Ureter (tissue), 1 donor: Measurements from ENCODE around the gene PGA4. TPM values are rescaled to one million over a fixed set of nuclear protein-coding genes. Genes with fewer than 3 reads are reported as not detected.
"Not testable (repeated sequence)": the region's sequence is repeated elsewhere in the genome, so short reads cannot be mapped to it uniquely, and the experiment has no call there.

Experiments
- DNase-seq: peaks from one replicate; pipeline ENCODE4 v3.0.0-alpha.2; 2020; ENCODE audit warnings: low spot score
- total RNA-seq: library from RNA; stranded (reverse); gene quantifications from one replicate; pipeline ENCODE4 v1.2.4, GENCODE V29; 2023
- donor health status: DM: yes; HTN: yes; CAD: no.

Gene PGA4
- total RNA-seq, 1 donor from 2014 or later, result not detected

DNA sequence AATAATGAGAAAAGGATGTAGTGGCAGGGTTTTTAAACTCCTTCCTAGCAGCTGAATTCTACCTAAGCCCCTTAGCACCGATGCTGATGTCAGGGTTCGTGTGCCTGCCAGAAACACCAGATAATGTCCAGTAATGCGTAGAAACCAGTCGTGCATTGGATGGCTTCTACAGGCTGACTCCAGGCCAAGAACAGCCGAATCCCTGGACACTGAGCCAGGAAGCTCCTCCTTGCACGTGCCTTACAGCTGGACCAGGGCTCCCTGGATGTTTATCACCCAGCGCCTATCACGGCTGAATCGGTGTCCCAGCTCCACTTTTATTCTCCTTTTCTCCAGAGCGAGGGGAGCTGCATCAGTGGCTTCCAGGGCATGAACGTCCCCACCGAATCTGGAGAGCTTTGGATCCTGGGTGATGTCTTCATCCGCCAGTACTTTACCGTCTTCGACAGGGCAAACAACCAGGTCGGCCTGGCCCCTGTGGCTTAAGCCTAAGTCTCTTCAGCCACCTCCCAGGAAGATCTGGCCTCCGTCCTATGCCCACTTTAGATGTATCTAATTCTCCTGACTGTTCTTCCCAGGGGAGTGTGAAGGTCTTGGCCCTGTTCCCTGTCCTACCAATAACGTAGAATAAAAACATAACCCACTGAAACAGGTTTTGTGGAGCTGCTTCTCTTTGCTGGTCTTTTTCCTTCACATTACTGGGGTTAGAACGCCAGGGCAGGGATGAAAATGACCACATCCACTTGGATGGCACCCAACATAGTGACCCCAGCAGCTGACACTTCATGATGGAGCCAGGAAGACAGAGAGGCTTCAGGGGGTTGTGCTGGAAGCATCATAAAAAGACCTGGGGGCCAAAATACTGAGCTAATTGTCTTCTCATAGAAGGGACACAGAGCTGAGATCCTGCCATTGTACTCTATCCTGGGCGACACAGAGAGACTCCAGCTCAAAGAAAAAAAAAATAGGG is 28.9 kb downstream of the PGA4 start:
- not testable (repeated sequence) for DNase-seq

DNA sequence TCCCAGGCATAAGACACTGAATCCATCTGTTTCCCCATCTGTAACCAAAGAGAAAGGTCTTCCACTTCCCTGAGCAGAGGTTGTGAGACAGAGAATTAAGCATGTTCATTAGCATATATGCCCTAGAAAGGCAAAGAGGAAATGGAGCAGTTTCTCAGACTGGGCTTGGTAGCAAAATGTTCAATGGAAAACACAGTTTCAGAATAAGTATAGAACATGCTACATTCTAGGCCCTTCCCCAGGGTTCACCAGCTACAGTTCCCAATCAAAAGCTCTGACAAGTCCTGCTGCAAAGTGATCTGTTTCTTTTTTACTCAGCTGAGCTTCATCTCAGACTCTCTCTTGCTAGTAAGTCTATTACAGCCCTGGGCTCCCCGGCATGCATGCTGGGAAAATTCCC is 30.2 kb downstream of the PGA4 start:
- not testable (repeated sequence) for DNase-seq

DNA sequence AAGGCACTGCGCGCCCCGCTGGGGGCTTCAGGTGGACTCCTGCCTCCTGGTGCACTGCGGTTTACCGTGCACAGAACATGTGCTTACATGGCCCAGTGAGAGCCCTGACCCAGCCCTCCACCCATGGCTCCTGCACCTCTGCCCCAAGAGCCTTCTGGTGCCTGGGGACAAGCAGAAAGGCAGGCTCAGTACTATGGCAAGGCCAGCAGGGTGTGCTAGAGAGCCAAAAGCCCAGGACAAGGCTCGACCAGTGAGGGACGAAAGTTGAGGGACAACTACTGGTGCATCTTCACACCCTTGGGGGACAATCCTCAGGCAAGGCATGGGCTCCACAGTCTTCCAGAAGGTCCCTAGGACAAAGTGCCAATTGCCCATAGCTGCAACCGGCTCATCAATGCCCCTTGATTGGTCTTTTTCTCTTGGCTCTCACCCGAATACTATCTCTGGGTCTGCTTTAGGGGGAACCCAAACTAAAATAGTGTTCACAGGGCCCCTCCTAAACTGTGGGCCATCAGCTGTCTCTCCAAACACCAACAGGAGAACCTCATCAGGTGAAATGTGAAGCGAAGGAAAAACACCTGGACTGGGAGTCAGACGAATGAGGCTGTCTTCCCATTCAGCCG is 32.4 kb downstream of the PGA4 start:
- DNase-seq, result peak; percentile 60

DNA sequence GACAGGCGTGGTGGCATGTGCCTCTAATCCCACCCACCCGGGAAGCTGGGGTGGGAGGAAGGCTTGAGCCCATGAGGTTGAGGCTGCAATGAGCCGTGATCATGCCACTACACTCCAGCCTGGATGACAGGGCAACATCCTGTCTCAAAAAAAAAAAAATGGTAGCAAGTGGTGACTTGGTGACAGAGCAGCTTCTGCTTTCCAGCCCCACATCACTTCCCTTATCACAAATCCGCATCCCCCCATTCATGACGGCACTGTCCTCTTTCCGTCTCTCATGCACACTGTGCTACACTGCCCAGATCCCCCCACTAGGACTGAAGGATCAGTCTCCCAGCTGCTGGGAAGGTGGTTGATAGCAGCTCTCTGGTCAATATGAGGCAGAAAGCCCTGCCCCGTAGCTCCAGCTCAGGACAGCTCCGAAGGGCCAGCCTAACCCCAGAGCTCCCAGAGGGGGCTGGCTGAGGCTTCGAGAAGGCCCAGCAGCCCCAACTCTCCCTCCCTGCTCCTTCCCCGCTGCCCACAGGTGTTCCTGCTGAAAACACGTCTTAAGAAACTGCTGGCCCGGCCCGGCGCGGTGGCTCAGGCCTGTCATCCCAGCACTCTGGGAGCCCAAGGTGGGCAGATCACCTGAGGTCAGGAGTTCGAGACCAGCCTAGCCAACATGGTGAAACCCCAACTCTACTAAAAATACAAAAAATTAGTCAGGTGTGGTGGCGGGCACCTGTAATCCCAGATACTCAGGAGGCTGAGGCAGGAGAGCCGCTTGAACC is 34.7 kb downstream of the PGA4 start:
- no peak for DNase-seq

DNA sequence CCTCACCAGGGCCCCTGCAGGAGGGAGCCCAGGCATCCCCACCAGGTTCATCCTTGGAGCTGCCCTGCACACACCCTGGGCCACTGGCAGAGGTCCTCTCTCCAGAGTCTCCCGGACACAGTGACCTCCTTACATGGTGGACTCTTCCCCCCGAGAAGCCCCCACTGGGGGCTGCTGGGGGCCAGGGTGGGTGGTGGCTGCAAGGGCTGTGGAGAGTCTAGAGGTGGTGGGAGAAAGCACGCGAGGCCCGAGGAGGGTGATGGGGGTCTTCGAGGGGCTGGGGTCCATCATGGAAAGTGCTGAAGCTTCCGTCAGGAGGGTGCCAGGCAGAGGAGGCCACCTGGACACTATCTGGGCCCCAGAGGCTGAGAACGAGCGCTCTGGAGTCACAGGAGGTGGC is 36.4 kb downstream of the PGA4 start:
- no peak for DNase-seq

DNA sequence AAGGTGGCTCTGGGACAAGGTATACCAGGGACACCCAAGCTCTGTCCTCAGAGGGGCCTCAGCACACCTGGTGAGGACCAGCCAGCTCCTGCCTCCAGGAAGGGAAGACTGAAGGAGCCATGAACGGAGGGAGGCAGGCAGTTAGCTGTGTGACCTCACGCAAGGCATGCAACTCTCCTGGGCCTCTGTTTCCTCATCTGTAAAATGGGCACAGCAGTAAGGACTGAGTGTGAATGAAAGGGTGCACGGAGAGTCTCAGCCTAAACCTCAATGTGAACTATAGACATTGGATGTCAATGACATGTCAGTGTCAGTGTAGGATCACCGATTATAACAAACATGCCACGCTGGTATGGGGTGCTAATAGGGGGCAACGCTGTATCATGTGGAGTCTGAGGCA is 37.2 kb downstream of the PGA4 start:
- no peak for DNase-seq

DNA sequence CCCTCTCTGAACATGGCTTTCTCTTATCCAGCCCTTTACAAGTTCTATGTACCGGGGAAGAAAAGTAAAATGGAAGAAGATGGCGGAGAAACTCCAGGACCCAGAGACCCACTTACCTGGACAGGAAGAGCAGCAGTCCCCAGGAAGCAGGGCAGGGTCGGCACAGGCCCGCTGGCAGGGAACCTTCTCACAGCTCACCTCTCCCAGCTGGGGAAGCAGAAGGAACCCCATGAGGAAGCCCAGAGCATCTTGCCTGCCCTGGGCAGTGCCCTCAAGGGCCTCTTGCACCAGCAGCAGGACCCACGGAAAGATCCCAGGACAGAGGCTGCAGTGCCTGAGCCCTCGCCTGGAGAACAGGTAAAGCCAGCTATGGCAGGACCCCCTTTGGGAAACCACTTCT is 42.2 kb downstream of the PGA4 start:
- no peak for DNase-seq

DNA sequence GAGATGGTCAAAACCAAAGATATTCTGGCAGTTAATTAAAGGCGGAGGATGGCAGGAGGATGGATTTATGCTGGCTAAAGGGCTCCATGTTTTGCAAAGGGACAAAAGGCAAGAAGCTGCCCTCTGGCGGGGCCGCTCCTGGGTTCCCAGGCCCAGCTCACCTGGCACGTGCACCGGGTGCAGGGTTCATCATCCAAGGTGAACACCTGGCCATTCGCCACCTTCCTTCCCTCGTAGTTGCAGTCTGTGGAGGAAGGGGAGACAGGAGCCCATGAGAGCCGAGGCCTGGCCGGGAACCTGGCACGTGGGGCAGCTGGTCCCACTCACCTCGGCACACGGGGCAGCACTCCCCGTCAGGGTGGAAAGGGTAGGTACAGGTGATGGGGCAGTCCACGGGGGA is 42.6 kb downstream of the PGA4 start:
- DNase-seq, result no peak

DNA sequence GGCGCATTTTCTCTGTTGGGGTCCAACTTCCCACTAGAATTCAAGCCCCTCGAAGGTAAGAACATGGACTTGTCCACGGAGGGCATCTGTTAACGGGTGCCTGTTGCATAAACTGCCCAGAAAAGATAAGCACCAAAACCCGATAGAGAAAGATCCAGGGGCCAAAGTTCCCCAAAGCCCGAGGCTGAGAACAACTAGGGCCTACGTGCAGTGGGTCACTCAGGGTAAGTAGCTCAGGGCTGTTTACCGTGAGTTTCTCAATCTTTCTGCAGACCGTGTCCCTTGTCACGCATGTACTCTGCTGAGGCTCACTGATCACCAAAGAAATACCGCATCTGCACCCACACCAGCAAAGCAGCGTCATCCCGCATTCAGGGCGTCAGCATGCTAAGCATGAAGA is 43.2 kb downstream of the PGA4 start:
- no peak for DNase-seq

DNA sequence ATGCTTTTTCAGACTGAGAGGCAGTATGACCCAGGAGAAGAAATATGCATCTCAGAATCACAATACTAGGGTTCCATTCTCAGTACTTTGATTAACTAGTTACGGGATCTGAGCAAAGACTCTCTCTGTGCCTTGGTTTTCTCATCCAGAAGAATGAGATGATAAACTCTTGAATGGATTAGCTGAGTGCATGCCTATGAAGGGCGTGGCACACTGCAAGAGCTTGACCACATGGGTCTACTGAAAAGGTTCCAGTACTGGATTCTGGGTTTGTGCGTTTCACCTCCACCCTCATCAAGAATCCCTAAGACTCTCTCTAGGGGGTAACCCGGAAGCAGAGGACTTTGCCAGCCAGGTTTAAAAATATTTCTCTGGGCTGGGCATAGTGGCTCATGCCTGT is 44.5 kb downstream of the PGA4 start:
- no peak for DNase-seq

DNA sequence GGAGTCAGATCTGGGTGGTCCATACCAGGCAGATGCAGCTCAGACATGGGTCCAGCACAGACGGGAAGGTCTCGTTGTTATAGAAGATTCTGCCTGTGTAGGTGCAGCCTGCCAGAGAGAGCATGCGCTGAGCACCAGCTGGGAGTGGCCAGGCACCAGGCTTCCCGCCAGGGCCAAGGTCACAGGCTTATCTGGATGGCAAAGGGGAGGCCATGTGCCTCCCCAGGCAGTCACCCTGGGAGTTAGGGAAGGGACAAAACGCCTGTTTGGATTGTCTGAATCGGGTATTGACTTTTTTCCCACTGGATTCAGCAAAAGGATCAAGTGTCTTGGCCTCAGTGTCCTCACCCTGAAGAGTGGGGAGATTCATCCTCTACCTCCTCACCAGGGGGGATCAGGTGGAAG is 45.3 kb downstream of the PGA4 start:
- DNase-seq, result no peak

DNA sequence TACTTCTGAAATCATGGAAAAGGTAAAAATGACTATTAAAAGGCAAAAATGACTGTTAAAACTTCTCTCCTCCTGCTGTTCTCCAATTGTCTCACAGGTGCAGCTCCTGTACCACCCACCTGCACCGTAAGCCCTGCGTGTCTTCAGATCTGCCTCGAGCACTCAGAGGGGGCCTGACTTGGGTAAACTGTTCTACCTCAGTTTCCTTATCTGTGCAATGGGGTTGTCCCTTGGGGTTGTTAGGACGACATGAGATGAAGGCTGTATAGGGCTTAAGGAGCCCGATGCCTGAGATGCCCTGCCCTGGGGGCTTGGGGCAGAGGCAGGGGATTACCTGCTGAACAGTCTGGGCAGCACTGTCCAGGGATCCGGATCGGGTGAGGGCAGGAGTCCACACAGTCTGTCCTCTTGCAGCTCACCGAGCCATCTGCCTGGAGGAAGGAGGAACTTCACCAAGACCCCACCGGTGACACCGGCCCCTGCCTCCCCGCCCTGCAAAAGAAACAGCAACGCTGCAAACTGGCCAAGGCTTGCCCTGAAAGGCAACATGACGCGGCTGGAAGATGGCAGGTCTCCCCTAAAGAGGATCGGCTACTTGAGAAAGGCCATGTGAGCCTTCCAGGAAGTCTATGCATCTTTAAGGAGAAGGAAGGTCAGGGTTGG is 46.6 kb downstream of the PGA4 start:
- no peak for DNase-seq

DNA sequence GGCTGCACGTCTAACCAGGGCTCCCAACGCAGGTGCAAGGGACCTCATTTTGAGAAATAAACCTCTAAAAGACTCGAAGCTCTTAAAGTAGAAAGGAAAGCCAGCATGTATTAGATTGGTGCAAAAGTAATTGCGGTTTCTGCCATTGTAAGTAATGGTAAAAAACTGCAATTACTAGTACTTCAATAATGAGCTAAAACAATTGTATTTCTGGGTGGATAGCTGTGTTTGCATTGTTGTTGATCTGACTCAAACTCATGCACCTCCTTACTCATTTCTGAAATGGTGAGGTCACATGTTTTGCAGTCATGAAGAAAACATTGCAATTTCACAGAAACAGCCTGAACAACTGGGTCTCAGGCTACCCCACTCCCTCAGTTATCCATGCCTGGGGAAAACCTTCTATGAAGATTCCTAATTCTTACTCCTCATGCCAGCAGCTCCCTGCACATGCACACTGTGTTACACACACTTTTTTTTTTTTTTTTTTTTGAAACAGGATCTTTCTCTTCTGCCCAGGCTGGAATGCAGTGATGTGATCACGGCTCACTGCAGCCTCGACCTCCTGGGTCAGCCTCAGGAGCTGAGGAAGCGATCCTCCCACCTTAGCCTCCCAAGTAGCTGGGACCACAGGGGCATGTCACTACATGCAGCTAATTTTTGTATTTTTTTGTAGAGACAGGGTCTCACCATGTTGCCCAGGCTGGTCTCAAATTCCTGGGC is 48.4 kb downstream of the PGA4 start:
- DNase-seq, result no peak

DNA sequence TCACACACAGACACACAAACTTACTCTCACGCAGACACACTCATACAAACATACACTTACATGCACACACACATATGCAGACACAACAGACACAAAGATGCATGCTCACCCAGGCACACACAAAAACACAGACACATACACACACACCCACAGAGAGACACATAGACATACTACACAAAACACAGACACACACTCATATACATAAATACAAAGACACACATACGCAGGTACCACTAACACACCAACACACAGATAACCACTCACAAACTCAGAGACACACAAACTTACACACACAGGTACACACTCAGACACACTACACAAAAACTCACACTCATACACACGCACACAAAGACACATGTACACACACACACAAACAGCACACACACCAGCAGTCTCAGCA is 50.6 kb downstream of the PGA4 start:
- DNase-seq, result no peak

DNA sequence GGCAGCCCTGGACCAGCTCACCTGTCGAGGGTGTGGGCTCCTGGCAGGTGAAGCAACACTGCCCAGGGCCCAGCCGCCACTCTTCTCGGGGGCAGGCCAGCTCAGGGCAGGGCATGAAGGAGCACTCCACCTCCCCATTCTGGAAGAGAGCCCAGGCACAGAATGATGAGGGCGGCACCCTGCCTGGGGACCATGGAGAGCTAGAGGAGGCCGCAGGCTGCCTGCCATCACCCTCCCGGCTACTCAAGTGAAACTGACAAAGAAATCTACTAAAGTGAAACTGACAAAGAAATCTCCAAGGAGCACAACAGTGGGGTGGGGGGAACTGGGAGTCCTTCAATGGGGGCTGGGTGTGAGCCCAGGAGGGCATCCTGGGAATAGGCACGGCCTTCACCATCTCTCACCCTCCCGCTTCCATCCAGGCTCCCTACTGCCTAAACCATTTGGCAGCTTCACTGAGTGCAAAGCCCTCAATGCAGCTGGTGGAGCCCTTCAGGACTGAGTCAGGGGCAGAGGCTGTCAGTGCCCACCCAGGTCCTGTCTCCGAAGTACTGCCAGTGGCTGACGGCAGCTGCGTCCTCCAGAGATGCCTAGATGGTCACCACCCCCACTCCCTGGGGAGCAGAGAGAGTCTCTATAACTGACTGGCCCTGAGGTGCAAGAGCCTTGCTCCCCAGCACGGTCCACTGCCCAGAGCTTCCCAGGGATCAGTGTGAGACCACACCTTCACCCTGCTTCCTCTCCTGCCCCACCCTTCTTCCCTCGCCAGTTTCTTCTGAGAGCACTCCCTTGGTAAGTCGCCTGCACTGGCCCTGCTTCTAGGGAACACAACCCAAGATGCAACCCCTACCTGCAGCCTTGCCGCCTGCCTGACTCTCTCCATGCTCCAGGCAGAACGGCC is 51.3 kb downstream of the PGA4 start:
- DNase-seq, result no peak

DNA sequence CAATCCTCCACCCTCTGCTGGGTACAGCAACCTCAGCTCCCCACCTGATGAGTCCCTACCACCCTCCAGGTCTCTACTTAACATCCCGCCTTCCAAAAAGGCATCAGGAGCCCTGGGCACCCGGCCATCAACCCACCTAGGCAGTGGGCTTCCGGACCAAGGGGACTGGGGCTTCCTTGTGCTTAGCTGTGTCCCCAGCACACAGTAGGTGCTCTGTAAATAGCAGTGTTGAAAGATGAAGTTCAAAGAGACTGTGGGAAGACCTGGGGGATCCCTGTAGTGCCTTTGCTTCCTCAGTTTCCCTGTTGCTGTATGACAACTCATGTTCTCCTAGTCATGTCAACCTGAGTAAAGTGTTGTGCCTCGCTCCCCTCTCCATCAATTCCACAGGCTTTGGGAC is 51.9 kb downstream of the PGA4 start:
- DNase-seq, result no peak

DNA sequence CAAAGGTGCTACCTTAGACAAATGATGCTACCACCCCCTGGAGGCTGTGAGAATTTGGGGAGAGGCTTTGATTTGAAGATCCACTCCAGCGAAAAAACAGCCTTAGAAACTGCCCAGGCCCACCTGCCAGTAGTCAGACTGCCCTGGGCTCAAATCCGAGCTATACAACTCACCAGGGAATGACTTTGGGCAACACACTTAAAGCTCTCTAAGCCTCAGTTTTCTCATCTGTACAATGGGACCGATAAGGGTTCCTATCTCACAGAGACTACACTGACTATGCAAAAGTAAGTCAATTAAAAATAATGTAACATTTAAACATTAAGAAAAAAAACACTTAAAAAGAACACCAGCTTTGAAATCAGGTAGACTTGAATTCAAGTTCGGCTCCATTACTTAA is 53.0 kb downstream of the PGA4 start:
- DNase-seq, result no peak

DNA sequence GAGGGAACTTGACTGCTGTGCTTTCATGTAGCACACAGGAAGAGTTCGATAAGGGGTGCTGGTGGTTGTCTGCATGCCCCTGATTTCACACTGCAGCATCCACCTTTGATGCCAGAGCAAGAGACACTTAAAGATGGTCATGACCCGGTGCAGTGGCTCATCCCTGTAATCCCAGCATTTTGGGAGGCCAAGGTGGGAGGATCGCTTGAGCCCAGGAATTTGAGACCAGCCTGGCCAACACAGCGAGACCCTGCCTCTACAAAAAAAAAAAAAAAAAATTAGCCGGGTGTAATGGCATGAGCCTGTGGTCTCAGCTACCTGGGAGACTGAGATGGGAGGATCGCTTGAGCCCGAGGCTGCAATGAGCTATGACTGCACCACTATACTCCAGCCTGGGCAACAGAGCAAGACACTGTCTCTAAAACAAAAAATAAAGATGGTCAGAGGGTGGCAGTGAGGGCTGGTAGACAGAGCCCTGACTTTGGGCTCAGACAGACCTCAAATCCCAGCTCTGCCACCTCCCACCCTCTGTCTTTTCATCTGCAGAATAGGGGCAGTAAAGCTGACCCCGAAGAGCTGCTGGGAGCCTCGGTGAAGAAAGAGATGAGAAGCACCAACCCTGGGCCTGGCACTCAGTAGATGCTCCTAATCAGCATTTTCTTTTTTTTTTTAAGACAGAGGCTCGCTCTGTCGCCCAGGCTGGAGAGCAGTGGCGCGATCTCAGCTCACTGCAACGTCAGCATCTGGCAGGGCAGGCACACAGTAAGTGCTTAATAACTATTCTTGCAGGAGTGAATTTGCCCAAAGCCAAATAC is 55.2 kb downstream of the PGA4 start:
- DNase-seq, result no peak

DNA sequence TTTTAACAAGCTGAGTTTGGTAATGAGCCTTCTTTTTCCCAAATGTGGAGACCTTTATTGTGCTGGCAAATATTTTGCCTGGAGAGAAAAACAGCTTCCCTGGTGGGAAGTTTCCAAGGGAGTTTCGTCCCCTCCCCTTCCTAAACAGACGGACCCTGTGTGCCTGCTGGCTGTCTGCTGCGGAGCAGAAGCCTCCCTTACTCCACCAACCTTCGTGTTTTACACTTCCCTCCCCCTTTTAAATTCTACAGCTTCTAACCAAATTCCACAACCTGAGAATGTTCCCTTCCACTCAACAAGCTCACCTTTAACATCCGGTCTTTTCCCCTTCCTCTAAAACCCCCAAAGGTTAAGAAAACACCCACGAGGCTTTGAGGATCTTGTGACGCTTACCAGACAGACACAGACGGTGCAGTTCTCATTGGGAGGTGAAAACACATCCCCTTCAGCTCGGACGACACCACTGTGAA is 55.9 kb downstream of the PGA4 start:
- no peak for DNase-seq
